ENCODE measurements around the gene AGBL5. TPM values are rescaled to one million over a fixed set of nuclear protein-coding genes. Genes with fewer than 3 reads are reported as not detected.
A peak's percentile ranks its signal among the peaks of the same experiment; 100 is the strongest.

The AGBL5 gene
- total and polyA plus RNA-seq, 2 donors (not counting 1 experiment from before 2014, with no cell fraction given) = 10.0 to 17.5 TPM

DNA sequence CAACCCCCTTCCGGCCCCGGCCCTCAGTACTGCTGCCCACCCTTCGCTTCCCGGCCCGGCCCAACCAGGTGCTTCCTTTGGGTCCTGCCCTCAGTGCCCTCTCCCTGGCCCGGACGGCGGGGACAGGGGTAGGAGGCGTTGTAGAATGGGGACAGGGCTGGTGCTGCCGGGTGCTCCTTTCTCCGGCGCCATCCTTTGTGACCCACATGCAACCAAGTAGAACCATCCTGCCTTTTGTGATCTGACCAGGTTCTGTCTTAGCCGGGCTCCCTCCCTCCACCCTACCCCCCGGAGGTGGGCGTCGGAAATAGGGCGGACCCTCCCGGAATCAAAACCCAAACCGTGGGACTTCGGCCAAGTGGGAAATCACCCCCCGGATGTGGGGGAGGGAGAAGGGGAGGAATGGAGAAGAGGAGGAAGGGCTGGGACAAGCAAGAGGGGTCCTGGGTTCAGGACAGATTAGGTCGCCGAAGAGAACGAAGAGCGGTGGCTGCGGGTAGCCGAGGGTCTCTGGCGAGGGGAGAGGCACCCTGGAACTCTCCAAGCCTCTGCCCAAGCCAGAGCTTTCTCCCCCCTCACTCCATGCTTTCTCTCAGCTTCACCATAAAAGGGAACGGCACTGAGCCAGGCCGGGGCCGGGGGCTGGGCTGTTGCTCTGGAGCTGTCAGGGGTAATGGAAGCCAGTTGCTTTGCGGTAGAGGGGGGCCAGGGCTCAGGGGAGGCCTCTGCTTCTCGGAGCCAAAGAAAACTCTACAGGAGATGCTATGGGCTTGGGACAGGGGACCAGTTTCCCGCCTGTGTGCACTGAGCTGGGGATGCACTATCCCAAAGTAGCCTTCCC, 20.7 kb downstream of the AGBL5 start:
- Mint-ChIP-seq H3K9me3 (ENCODE audit: insufficient read depth) (no peaks in the 10 kb centered on the region), H3K4me1 (peaks cover 66% of the 10 kb centered on the region), H3K27me3 (no peaks in the 10 kb centered on the region), H3K4me3 (peak overlapping the region; percentile 84), H3K27ac (peak overlapping the region; percentile 67)
- H3K4me2 ChIP-seq (replicated peaks; ENCODE audit: low read depth, low read length, poor library complexity, severe bottlenecking) = peak overlapping the region; percentile 90
- DNase-seq (no peak), ATAC-seq (ENCODE audit: low read depth) (no peak)
- peaks cover 33% of the 10 kb centered on the region for H3K79me2 ChIP-seq (ENCODE audit: control insufficient read depth, insufficient read depth, low read length)
- H3K9ac ChIP-seq (ENCODE audit: low read length) = peak overlapping the region; percentile 83
- H3K27ac ChIP-seq (ENCODE audit: low read length in 2 of 2) = peak overlapping the region in 1 of 2 donors; percentile 36
- peaks cover 6 to 29% of the 10 kb centered on the region in 2 experiments for H3K36me3 ChIP-seq (replicated peaks in 1 of 2; ENCODE audit: control extremely low read depth in 1 of 2, control insufficient read depth in 1 of 2, extremely low read depth in 1 of 2, insufficient read depth in 2 of 2, low read length in 1 of 2)
- peak overlapping the region; percentile 42 to 91 (median 88) for H3K4me3 ChIP-seq (ENCODE audit: control extremely low read depth in 1 of 5, extremely low read depth in 1 of 5, insufficient read depth in 1 of 5, low read depth in 2 of 5, low read length in 4 of 5)
- POLR2A ChIA-PET = interaction anchor here (0.5 to 3.4 kb wide), 8 partner anchors 8 to 299 kb away, joined by 3 to 48 read pairs (median 4); partner anchors contain the start of genes AGBL5, ATRAID, KHK and PREB
- TF ChIP-seq EZH2 (IDR thresholded peaks at IDR 0.05; ENCODE audit: borderline replicate concordance, insufficient read depth, low read depth, low read length, poor library complexity, severe bottlenecking) = no peak
- TF ChIP-seq, protein P1, sequence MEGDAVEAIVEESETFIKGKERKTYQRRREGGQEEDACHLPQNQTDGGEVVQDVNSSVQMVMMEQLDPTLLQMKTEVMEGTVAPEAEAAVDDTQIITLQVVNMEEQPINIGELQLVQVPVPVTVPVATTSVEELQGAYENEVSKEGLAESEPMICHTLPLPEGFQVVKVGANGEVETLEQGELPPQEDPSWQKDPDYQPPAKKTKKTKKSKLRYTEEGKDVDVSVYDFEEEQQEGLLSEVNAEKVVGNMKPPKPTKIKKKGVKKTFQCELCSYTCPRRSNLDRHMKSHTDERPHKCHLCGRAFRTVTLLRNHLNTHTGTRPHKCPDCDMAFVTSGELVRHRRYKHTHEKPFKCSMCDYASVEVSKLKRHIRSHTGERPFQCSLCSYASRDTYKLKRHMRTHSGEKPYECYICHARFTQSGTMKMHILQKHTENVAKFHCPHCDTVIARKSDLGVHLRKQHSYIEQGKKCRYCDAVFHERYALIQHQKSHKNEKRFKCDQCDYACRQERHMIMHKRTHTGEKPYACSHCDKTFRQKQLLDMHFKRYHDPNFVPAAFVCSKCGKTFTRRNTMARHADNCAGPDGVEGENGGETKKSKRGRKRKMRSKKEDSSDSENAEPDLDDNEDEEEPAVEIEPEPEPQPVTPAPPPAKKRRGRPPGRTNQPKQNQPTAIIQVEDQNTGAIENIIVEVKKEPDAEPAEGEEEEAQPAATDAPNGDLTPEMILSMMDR (IDR thresholded peaks at IDR 0.05) = no peak
- intact Hi-C loops (cut with micrococcal nuclease) = loop anchor here (1.0 to 2.0 kb wide), 7 partner anchors 9 to 299 kb away; partner anchors contain the start of genes AGBL5, EIF2B4, KHK and PREB
- 15% methylated on average over 14 of the region's 34 CpGs for WGBS (ENCODE audit: insufficient coverage)
- CTCF ChIA-PET = interaction anchor here (0.6 to 3.3 kb wide), 11 partner anchors 9 to 231 kb away, joined by 3 to 30 read pairs (median 7); partner anchors contain the start of genes AGBL5, KHK and TMEM214
- H3K9me3 ChIP-seq (ENCODE audit: control extremely low read depth in 1 of 3, control insufficient read depth in 2 of 3, insufficient read depth in 1 of 3, low read length in 2 of 3) = no peaks in the 10 kb centered on the region
- peaks cover 17% of the 10 kb centered on the region for H4K20me1 ChIP-seq (ENCODE audit: control insufficient read depth, insufficient read depth, low read length, poor library complexity, severe bottlenecking)
- H3K4me1 ChIP-seq (ENCODE audit: control insufficient read depth in 2 of 2, insufficient read depth in 2 of 2, low read length in 2 of 2) = peaks cover 35 to 43% of the 10 kb centered on the region in 2 donors
- H2AFZ ChIP-seq (ENCODE audit: insufficient read depth, low read depth, low read length, poor library complexity, severe bottlenecking) = peak overlapping the region; percentile 82
- H3K27me3 ChIP-seq (replicated peaks in 1 of 4; ENCODE audit: control extremely low read depth in 1 of 4, control insufficient read depth in 3 of 4, insufficient read depth in 4 of 4, low read length in 3 of 4) = no peaks in the 10 kb centered on the region
